B cell (primary cell): ENCODE data around the gene HSD3B1.

Experiments
- EZH2 ChIP-seq: IDR thresholded peaks from 2 replicates; pipeline ENCODE4 v1.6.1; 2012; ENCODE audit warnings: borderline replicate concordance, low read depth, mild to moderate bottlenecking, moderate library complexity, low read length; ENCODE audit not compliant: insufficient read depth, poor library complexity, severe bottlenecking
- TF ChIP-seq, protein P1 (sequence below): fragments of 200-600 bp; IDR thresholded peaks from one replicate; pipeline ENCODE4 v1.8.0; 2022; ENCODE audit warnings: antibody characterized with exemption, mild to moderate bottlenecking

DNA sequence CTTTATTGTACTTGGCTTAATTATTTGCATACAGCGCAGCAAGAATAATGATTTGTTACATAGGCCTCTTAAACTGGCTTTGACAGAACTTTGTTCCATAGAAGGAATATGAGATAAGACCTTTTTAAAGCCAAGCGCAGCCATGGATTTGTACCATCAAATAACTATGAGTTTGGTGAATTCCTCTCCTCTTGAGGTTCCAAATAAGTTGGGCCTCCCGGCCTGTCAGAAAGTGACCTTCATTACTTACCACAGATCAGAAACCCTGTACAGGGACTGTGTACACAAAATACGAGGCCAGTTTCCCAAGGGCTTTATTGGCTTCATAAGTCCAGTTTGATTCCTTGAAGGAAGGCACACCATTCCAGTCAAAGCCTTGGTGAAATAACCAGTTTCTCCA is 21.8 kb upstream of the HSD3B1 start:
- TF ChIP-seq, protein P1, sequence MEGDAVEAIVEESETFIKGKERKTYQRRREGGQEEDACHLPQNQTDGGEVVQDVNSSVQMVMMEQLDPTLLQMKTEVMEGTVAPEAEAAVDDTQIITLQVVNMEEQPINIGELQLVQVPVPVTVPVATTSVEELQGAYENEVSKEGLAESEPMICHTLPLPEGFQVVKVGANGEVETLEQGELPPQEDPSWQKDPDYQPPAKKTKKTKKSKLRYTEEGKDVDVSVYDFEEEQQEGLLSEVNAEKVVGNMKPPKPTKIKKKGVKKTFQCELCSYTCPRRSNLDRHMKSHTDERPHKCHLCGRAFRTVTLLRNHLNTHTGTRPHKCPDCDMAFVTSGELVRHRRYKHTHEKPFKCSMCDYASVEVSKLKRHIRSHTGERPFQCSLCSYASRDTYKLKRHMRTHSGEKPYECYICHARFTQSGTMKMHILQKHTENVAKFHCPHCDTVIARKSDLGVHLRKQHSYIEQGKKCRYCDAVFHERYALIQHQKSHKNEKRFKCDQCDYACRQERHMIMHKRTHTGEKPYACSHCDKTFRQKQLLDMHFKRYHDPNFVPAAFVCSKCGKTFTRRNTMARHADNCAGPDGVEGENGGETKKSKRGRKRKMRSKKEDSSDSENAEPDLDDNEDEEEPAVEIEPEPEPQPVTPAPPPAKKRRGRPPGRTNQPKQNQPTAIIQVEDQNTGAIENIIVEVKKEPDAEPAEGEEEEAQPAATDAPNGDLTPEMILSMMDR, result no peak
- TF ChIP-seq EZH2, result no peak
